AG10803 (cell line): Measurements from ENCODE around the gene FBXW4.

ENCODE experiments used
- DNase-seq: peaks from one replicate; pipeline ENCODE4 v3.0.0; 2010; ENCODE audit warnings: low read depth
- H3K4me3 ChIP-seq: 2 replicates; pipeline ENCODE4 v1.5.1; 2011; ENCODE audit warnings: mild to moderate bottlenecking, low read length, control low read depth
- CTCF ChIP-seq: conservative IDR thresholded peaks from 2 replicates; pipeline ENCODE4 v1.5.1; 2011; ENCODE audit warnings: mild to moderate bottlenecking, low read length, control low read depth, inconsistent platforms

FBXW4 gene

GRCh38 chr10:101616415-101617101, 78.4 kb downstream of the FBXW4 start:
- no peak for DNase-seq
- H3K4me3 ChIP-seq, result no peak overlapping the region
- TF ChIP-seq CTCF, result no peak

- no peak for DNase-seq
- H3K4me3 ChIP-seq, result no peak overlapping the region
- TF ChIP-seq CTCF, result no peak
These were observed 79.3 kb downstream of the FBXW4 start for GRCh38 chr10:101615525-101616116.

GRCh38 chr10:101614663-101615524, 80.1 kb downstream of the FBXW4 start:
- TF ChIP-seq CTCF, result no peak
- DNase-seq, result no peak
- no peak overlapping the region for H3K4me3 ChIP-seq

GRCh38 chr10:101613646-101614045, 81.3 kb downstream of the FBXW4 start:
- no peak for DNase-seq
- no peak overlapping the region for H3K4me3 ChIP-seq
- TF ChIP-seq CTCF, result no peak

GRCh38 chr10:101612872-101613271, 82.1 kb downstream of the FBXW4 start:
- DNase-seq, result no peak
- H3K4me3 ChIP-seq, result no peak overlapping the region
- no peak for TF ChIP-seq CTCF

GRCh38 chr10:101612086-101612485, 82.9 kb downstream of the FBXW4 start:
- DNase-seq, result no peak
- H3K4me3 ChIP-seq, result no peak overlapping the region
- TF ChIP-seq CTCF, result no peak
